Liver (tissue), 9 donors: ENCODE measurements around the gene CRTAP. TPM values are rescaled to one million over a fixed set of nuclear protein-coding genes. Genes with fewer than 3 reads are reported as not detected.
"Not testable (repeated sequence)": the region's sequence is repeated elsewhere in the genome, so short reads cannot be mapped to it uniquely, and the experiment has no call there.

Experiments
- DNase-seq: peaks from one replicate; pipeline ENCODE4 v3.0.0-alpha.2; 2017; ENCODE audit warnings: low spot score
- H3K27ac ChIP-seq, 2 donors: one replicate each; pipeline ENCODE4 v1.7.0; 2013; ENCODE audit warnings: inconsistent platforms in 2 of 2, low read length in 2 of 2, control low read depth in 1 of 2, low read depth in 1 of 2, mild to moderate bottlenecking in 1 of 2
- H3K27me3 ChIP-seq, 4 donors: one replicate each; pipeline versions ENCODE4 v1.6.1 to v1.7.0; 2013; ENCODE audit warnings: low read length in 3 of 4, inconsistent platforms in 1 of 4, mild to moderate bottlenecking in 1 of 4, moderate library complexity in 1 of 4; ENCODE audit not compliant: control insufficient read depth in 4 of 4, insufficient read depth in 4 of 4
- H3K36me3 ChIP-seq, 4 donors: one replicate each; pipeline versions ENCODE4 v1.6.1 to v1.7.0; 2013; ENCODE audit warnings: low read length in 3 of 4, mild to moderate bottlenecking in 3 of 4, low read depth in 1 of 4, moderate library complexity in 1 of 4; ENCODE audit not compliant: control insufficient read depth in 4 of 4, insufficient read depth in 3 of 4
- H3K4me1 ChIP-seq, 4 donors: one replicate each; pipeline versions ENCODE4 v1.6.1 to v1.7.0; 2013; ENCODE audit warnings: low read length in 3 of 4, mild to moderate bottlenecking in 3 of 4, moderate library complexity in 1 of 4; ENCODE audit not compliant: control insufficient read depth in 4 of 4, insufficient read depth in 4 of 4
- H3K4me3 ChIP-seq, 3 donors: one replicate each; pipeline versions ENCODE4 v1.6.1 to v1.7.0; 2013; ENCODE audit warnings: low read length in 3 of 3, control low read depth in 1 of 3, low read depth in 1 of 3, mild to moderate bottlenecking in 1 of 3
- H3K9ac ChIP-seq, 2 donors: one replicate each; pipeline ENCODE4 v1.7.0; 2013; ENCODE audit warnings: low read length in 2 of 2, mild to moderate bottlenecking in 2 of 2, moderate library complexity in 2 of 2, control low read depth in 1 of 2, low read depth in 1 of 2
- H3K9me3 ChIP-seq, 4 donors: one replicate each; pipeline versions ENCODE4 v1.6.1 to v1.7.0; 2013; ENCODE audit warnings: low read length in 3 of 4; ENCODE audit not compliant: control insufficient read depth in 4 of 4
- ATF3 ChIP-seq: IDR thresholded peaks from 2 replicates; pipeline ENCODE4 v1.6.1; 2016; ENCODE audit warnings: antibody characterized with exemption
- CTCF ChIP-seq: fragments of 150-350 bp; IDR thresholded peaks from 2 replicates; pipeline ENCODE4 v1.5.1; 2017; ENCODE audit warnings: improper control_type of control experiment, low read depth, low read length; ENCODE audit not compliant: missing input control
- EGR1 ChIP-seq, 2 donors: IDR thresholded peaks; 2 replicates each; pipeline ENCODE4 v1.6.1; 2016 to 2018; ENCODE audit warnings: antibody characterized with exemption in 2 of 2, low read depth in 2 of 2
- FOXA1 ChIP-seq: IDR thresholded peaks from 2 replicates; pipeline ENCODE4 v1.6.1; 2016; ENCODE audit warnings: antibody characterized with exemption
- GABPA ChIP-seq, 2 donors: IDR thresholded peaks in 1 of 2; conservative IDR thresholded peaks in 1 of 2; 2 replicates each; pipeline ENCODE4 v1.6.1; 2016; ENCODE audit warnings: antibody characterized with exemption in 2 of 2, mild to moderate bottlenecking in 1 of 2, moderate library complexity in 1 of 2
- HNF4A ChIP-seq, 2 donors: conservative IDR thresholded peaks; 2 replicates each; pipeline ENCODE4 v1.6.1; 2016; ENCODE audit warnings: antibody characterized with exemption in 2 of 2, mild to moderate bottlenecking in 2 of 2
- HNF4G ChIP-seq: IDR thresholded peaks from 2 replicates; pipeline ENCODE4 v1.6.1; 2016; ENCODE audit warnings: antibody characterized with exemption
- JUND ChIP-seq, 2 donors: IDR thresholded peaks; 2 replicates each; pipeline ENCODE4 v1.6.1; 2016; ENCODE audit warnings: antibody characterized with exemption in 2 of 2
- MAX ChIP-seq: IDR thresholded peaks from 2 replicates; pipeline ENCODE4 v1.6.1; 2016; ENCODE audit warnings: antibody characterized with exemption
- NR2F2 ChIP-seq: IDR thresholded peaks from 2 replicates; pipeline ENCODE4 v1.6.1; 2016; ENCODE audit warnings: antibody characterized with exemption
- RAD21 ChIP-seq, 2 donors: IDR thresholded peaks; 2 replicates each; pipeline ENCODE4 v1.6.1; 2016; ENCODE audit warnings: antibody characterized with exemption in 2 of 2, mild to moderate bottlenecking in 2 of 2
- RXRA ChIP-seq, 2 donors: IDR thresholded peaks; 2 replicates each; pipeline ENCODE4 v1.6.1; 2017 to 2018; ENCODE audit warnings: antibody characterized with exemption in 2 of 2, mild to moderate bottlenecking in 1 of 2
- SP1 ChIP-seq: IDR thresholded peaks from 2 replicates; pipeline ENCODE4 v1.6.1; 2018; ENCODE audit warnings: antibody characterized with exemption, mild to moderate bottlenecking
- TAF1 ChIP-seq: conservative IDR thresholded peaks from 2 replicates; pipeline ENCODE4 v1.6.1; 2016; ENCODE audit warnings: antibody characterized with exemption, mild to moderate bottlenecking
- YY1 ChIP-seq: IDR thresholded peaks from 2 replicates; pipeline ENCODE4 v1.6.1; 2016; ENCODE audit warnings: antibody characterized with exemption, mild to moderate bottlenecking
- ZBTB33 ChIP-seq: IDR thresholded peaks from 2 replicates; pipeline ENCODE4 v1.6.1; 2016; ENCODE audit warnings: antibody characterized with exemption
- WGBS: extraction: QIAGEN DNeasy Blood & Tissue Kit; methylation state at CpG from one replicate; pipeline ENCODE4 v1.1.7; 2013; 5-methylcytosine and 5-hydroxymethylcytosine counted together
- polyA plus RNA-seq, 2 donors: library from polyadenylated mRNA; stranded (reverse) in 1 of 2; unstranded in 1 of 2; fragments of 200-250 nt in 1 of 2; fragments of >200 nt in 1 of 2; fragmentation: Nextera tagmentation in 1 of 2; extraction: Ambion mirVana in 1 of 2; gene quantifications; one replicate each; pipeline versions ENCODE4 v1.2.1 to v1.2.3, GENCODE V29; 2013 to 2015
- total RNA-seq, 2 donors: library from RNA; depleted of rRNA; stranded (reverse); fragments of >200 nt; gene quantifications; one replicate each; pipeline ENCODE4 v1.2.3, GENCODE V29; 2014
- donor health status: healthy.
- donor health status: healthy.
- donor health status: healthy.
- donor health status: healthy.
- donor health status: healthy.

Gene CRTAP
- total and polyA plus RNA-seq, 4 donors: 26.5 to 47.6 (median 38.5) TPM

GRCh38 chr3:33159981-33160380 is 46.2 kb downstream of the CRTAP start:
- Histone ChIP-seq H3K27me3 (peaks cover 0 to 4% (median 0%) of the 10 kb centered on the region in 4 donors), H3K9me3 (no peaks in the 10 kb centered on the region), H3K4me1 (no peaks in the 10 kb centered on the region), H3K4me3 (no peak overlapping the region), H3K36me3 (no peaks in the 10 kb centered on the region), H3K9ac (no peak overlapping the region), H3K27ac (no peak overlapping the region)
- TF ChIP-seq CTCF: no peak
- TF ChIP-seq RAD21 (IDR thresholded peaks at IDR 0.05): no peak
- no peak for TF ChIP-seq MAX
- no peak for TF ChIP-seq ATF3
- no peak for TF ChIP-seq SP1
- no peak for TF ChIP-seq HNF4G
- no peak for TF ChIP-seq ZBTB33
- no peak for TF ChIP-seq FOXA1
- TF ChIP-seq RXRA (IDR thresholded peaks at IDR 0.05): no peak
- TF ChIP-seq NR2F2: no peak
- no peak for TF ChIP-seq GABPA (IDR thresholded peaks at IDR 0.05 in 1 of 2, conservative IDR thresholded peaks at IDR 0.05 in 1 of 2)
- TF ChIP-seq HNF4A (conservative IDR thresholded peaks at IDR 0.05): no peak
- WGBS: 72% methylated on average over 3 of the region's 3 CpGs
- DNase-seq: no peak

GRCh38 chr3:33162621-33163020 is 48.8 kb downstream of the CRTAP start:
- DNase-seq: not testable (repeated sequence)
- WGBS: 83% methylated on average over 5 of the region's 5 CpGs

GRCh38 chr3:33165372-33165771 is 51.6 kb downstream of the CRTAP start:
- DNase-seq: no peak
- Histone ChIP-seq H3K9me3 (no peaks in the 10 kb centered on the region), H3K4me1 (no peaks in the 10 kb centered on the region), H3K27ac (no peak overlapping the region), H3K36me3 (no peaks in the 10 kb centered on the region), H3K9ac (no peak overlapping the region), H3K27me3 (no peaks in the 10 kb centered on the region), H3K4me3 (no peak overlapping the region)
- WGBS: 84% methylated on average over 1 of the region's 1 CpG
- TF ChIP-seq FOXA1 (no peak), JUND (IDR thresholded peaks at IDR 0.05) (no peak), RAD21 (IDR thresholded peaks at IDR 0.05) (no peak), EGR1 (IDR thresholded peaks at IDR 0.05; ENCODE audit: low read depth in 2 of 2) (no peak), MAX (no peak), GABPA (IDR thresholded peaks at IDR 0.05 in 1 of 2, conservative IDR thresholded peaks at IDR 0.05 in 1 of 2) (no peak), TAF1 (no peak), ZBTB33 (no peak), NR2F2 (no peak), YY1 (no peak), ATF3 (no peak), CTCF (no peak), RXRA (IDR thresholded peaks at IDR 0.05) (no peak), HNF4G (no peak)

More at GRCh38 chr3:33162621-33163020, 48.8 kb downstream of the CRTAP start:
- not testable (repeated sequence) for H3K27ac ChIP-seq, H3K27me3 ChIP-seq, H3K4me1 ChIP-seq, H3K36me3 ChIP-seq, H3K4me3 ChIP-seq, H3K9me3 ChIP-seq, H3K9ac ChIP-seq
